ENCODE data around the gene LIPE. TPM values are rescaled to one million over a fixed set of nuclear protein-coding genes. Genes with fewer than 3 reads are reported as not detected.

The LIPE gene
- total RNA-seq, 1 donor from 2014 or later = 3.7 TPM

GRCh38 chr19:42423462-42424344, 3.5 kb downstream of the LIPE start:
- H3K4me3 ChIP-seq (ENCODE audit: low read depth, low read length) = peak overlapping the region; percentile 81
- TF ChIP-seq CTCF (conservative IDR thresholded peaks at IDR 0.05; ENCODE audit: low read depth, low read length) = no peak
- peak; percentile 50 for DNase-seq (ENCODE audit: low read depth)

- no peak for TF ChIP-seq CTCF (conservative IDR thresholded peaks at IDR 0.05; ENCODE audit: low read depth, low read length)
- DNase-seq (ENCODE audit: low read depth) = no peak
- H3K4me3 ChIP-seq (ENCODE audit: low read depth, low read length) = peak overlapping the region; percentile 81
These were observed 4.2 kb downstream of the LIPE start for GRCh38 chr19:42422901-42423461.

- DNase-seq (ENCODE audit: low read depth) = no peak
- TF ChIP-seq CTCF (conservative IDR thresholded peaks at IDR 0.05; ENCODE audit: low read depth, low read length) = no peak
- H3K4me3 ChIP-seq (ENCODE audit: low read depth, low read length) = peak overlapping the region; percentile 81
These were observed 4.9 kb downstream of the LIPE start for GRCh38 chr19:42422092-42422900.

GRCh38 chr19:42421591-42422031, 5.6 kb downstream of the LIPE start:
- no peak for DNase-seq (ENCODE audit: low read depth)
- no peak for TF ChIP-seq CTCF (conservative IDR thresholded peaks at IDR 0.05; ENCODE audit: low read depth, low read length)
- no peak overlapping the region for H3K4me3 ChIP-seq (ENCODE audit: low read depth, low read length)

- no peak for TF ChIP-seq CTCF (conservative IDR thresholded peaks at IDR 0.05; ENCODE audit: low read depth, low read length)
- no peak for DNase-seq (ENCODE audit: low read depth)
- H3K4me3 ChIP-seq (ENCODE audit: low read depth, low read length) = no peak overlapping the region
These were observed 6.1 kb downstream of the LIPE start for GRCh38 chr19:42421101-42421500.

- DNase-seq (ENCODE audit: low read depth) = no peak
- peak; percentile 85 for TF ChIP-seq CTCF (conservative IDR thresholded peaks at IDR 0.05; ENCODE audit: low read depth, low read length)
- H3K4me3 ChIP-seq (ENCODE audit: low read depth, low read length) = no peak overlapping the region
These were observed 7.1 kb downstream of the LIPE start for GRCh38 chr19:42420055-42420544.
